AG04450 (cell line): ENCODE results near the gene COA8. TPM values are rescaled to one million over a fixed set of nuclear protein-coding genes. Genes with fewer than 3 reads are reported as not detected.

ENCODE experiments used
- CTCF ChIA-PET: fragments of 300-600, 350-600 bp; formaldehyde crosslinking; extraction: SDS; loops from one replicate; lab custom pipeline; 2022; ENCODE audit warnings: antibody characterized with exemption, inconsistent platforms; lab: Charles Lee
- POLR2A ChIA-PET: fragments of 350-600 bp; formaldehyde crosslinking; extraction: SDS; loops from one replicate; lab custom pipeline; 2021; ENCODE audit warnings: antibody characterized with exemption, inconsistent platforms; lab: Yijun Ruan, JAX
- DNase-seq: peaks from one replicate; pipeline ENCODE4 v3.0.0-alpha.2; 2011; ENCODE audit warnings: low read depth, low spot score
- H3K27ac ChIP-seq: one replicate; pipeline ENCODE4 v1.5.1; 2012; ENCODE audit warnings: low read depth, low read length, control low read depth
- H3K27me3 ChIP-seq: one replicate; pipeline ENCODE4 v1.6.0; 2012; ENCODE audit warnings: low read length; ENCODE audit not compliant: control insufficient read depth, insufficient read depth
- H3K4me3 ChIP-seq: 2 replicates; pipeline ENCODE4 v1.5.1; 2011; ENCODE audit warnings: mild to moderate bottlenecking, low read depth, low read length, control low read depth
- H3K9me3 ChIP-seq: 2 replicates; pipeline ENCODE4 v1.5.1; 2012; ENCODE audit warnings: low read length; ENCODE audit not compliant: control insufficient read depth, insufficient read depth
- CTCF ChIP-seq: IDR thresholded peaks from 2 replicates; pipeline ENCODE4 v1.5.1; 2011; ENCODE audit warnings: low read depth, low read length, control low read depth, inconsistent platforms
- polyA plus RNA-seq: library from polyadenylated mRNA; depleted of rRNA; stranded (reverse); fragments of >200 nt; gene quantifications from 2 replicates; pipeline ENCODE4 v1.2.3, GENCODE V29; 2011

COA8 gene
- polyA plus RNA-seq, 1 experiment, result 29.8 TPM

DNA sequence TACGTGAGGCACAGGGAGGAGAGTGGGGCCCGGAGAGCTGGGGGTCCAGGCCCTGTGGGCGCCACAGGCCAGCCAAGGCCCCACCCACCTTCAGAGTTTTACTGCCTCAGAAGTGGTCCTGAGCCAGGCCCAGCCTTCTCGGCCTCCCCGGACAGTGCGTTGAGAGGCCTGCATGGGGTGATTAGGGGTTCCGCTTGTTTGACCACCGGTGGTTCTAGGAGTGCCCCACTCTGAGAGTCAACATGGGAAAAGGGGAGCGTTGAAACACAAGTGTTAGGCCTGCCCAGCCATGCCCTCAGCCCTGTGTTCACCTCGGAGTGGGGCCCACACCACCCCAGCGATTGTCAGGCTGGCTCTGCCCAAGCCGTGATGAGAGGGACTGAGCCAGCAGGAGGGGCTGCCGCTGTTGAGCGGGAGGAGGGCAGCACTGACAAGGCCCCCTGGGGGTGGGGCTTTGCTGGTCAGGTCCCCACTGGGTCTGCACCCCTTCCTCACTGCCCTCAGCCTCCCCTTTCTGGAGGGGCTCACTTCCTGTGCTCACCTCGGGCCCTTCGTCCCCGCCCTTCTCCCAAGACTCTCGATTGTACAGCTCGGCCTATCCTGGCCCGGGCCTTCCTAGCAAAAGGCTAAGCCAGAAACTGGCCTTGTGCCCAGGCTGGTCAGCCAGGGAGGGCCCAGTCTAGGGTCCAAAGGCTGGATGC is 44.9 kb upstream of the COA8 start:
- ChIA-PET CTCF (interaction anchor here (0.6 to 3.1 kb wide), 16 partner anchors 8 to 288 kb away, joined by 3 to 29 read pairs (median 8); partner anchors contain the start of genes BAG5 and TRMT61A), POLR2A (interaction anchor here (1.0 kb wide), 1 partner anchor 29 kb away, joined by 5 read pairs; no protein-coding TSS in a partner anchor)
- Histone ChIP-seq H3K9me3 (no peaks in the 10 kb centered on the region; the same call in 1 of the 2 replicates), H3K27me3 (peaks cover 8% of the 10 kb centered on the region), H3K4me3 (no peak overlapping the region), H3K27ac (no peak overlapping the region)
- DNase-seq, result no peak
- no peak for TF ChIP-seq CTCF

- H3K4me3 ChIP-seq, result no peak overlapping the region
- no peak overlapping the region for H3K27ac ChIP-seq
- POLR2A ChIA-PET, result interaction anchor here (0.9 to 1.0 kb wide), 2 partner anchors 22 to 29 kb away, joined by 5 read pairs; no protein-coding TSS in a partner anchor
- H3K27me3 ChIP-seq, result peaks cover 15% of the 10 kb centered on the region
- CTCF ChIA-PET, result interaction anchor here (0.6 to 3.1 kb wide), 19 partner anchors 9 to 287 kb away, joined by 3 to 29 read pairs (median 7); partner anchors contain the start of genes BAG5 and TRMT61A
- peaks cover under 1% of the 10 kb centered on the region for H3K9me3 ChIP-seq
- no peak for DNase-seq
- TF ChIP-seq CTCF, result peak; percentile 93
These were observed 44.2 kb upstream of the COA8 start for GRCh38 chr14:103518422-103519042.

GRCh38 chr14:103519043-103519836 is 43.5 kb upstream of the COA8 start:
- H3K27ac ChIP-seq, result no peak overlapping the region

DNA sequence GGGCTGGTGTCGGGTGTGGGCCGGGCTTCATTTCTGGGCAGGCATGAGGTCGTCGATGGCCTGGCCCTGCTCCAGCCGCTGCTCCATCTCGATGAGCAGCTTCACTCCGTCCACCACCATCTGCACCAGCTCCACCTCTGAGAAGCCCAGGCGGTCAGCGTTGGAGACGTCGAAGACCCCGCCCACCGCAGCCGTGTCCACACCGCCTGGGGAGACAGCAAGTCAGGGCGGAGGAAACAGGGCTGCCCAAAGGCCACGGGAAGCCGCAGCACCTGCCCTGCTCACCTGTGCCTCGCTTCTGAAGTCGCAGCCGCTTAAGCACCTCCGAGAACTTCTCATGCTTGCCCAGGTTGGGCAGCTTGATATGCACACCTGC is 42.9 kb upstream of the COA8 start:
- DNase-seq, result no peak
- no peak for TF ChIP-seq CTCF
- peaks cover 6% of the 10 kb centered on the region for H3K9me3 ChIP-seq
- POLR2A ChIA-PET, result no interaction called here
- H3K27me3 ChIP-seq, result peaks cover 20% of the 10 kb centered on the region
- CTCF ChIA-PET, result interaction anchor here (1.2 to 3.1 kb wide), 4 partner anchors 9 to 48 kb away, joined by 7 to 29 read pairs (median 17); partner anchors contain the start of gene TRMT61A
- no peak overlapping the region for H3K4me3 ChIP-seq
- no peak overlapping the region for H3K27ac ChIP-seq

More at GRCh38 chr14:103519043-103519836, 43.5 kb upstream of the COA8 start:
- H3K27me3 ChIP-seq, result peaks cover 20% of the 10 kb centered on the region
- peaks cover 6% of the 10 kb centered on the region for H3K9me3 ChIP-seq
- CTCF ChIA-PET, result interaction anchor here (0.6 to 3.1 kb wide), 18 partner anchors 9 to 103 kb away, joined by 3 to 29 read pairs (median 7); partner anchors contain the start of genes BAG5 and TRMT61A
- DNase-seq, result no peak
- TF ChIP-seq CTCF, result no peak
- H3K4me3 ChIP-seq, result no peak overlapping the region
- POLR2A ChIA-PET, result interaction anchor here (0.9 to 1.0 kb wide), 2 partner anchors 22 to 28 kb away, joined by 5 read pairs; no protein-coding TSS in a partner anchor
